ENCODE results near the gene BMP10. TPM values are rescaled to one million over a fixed set of nuclear protein-coding genes. Genes with fewer than 3 reads are reported as not detected.

The BMP10 gene
- polyA plus RNA-seq, 1 of the 3 experiments (the other 2 are of a cell fraction) = not detected

GRCh38 chr2:68917034-68917718 lies 46.0 kb upstream of the BMP10 start:
- Histone ChIP-seq H3K4me2 (no peak overlapping the region), H3K4me1 (ENCODE audit: control insufficient read depth in 1 of 2, insufficient read depth in 2 of 2, low read depth in 1 of 2, low read length in 1 of 2) (no peaks in the 10 kb centered on the region), H3K9ac (no peak overlapping the region), H3K27me3 (ENCODE audit: insufficient read depth) (no peaks in the 10 kb centered on the region), H3F3A (replicated peaks; ENCODE audit: insufficient read depth) (no peaks in the 10 kb centered on the region), H3K27ac (ENCODE audit: low read depth in 2 of 2, low read length in 1 of 2) (no peak overlapping the region), H3K9me2 (no peaks in the 10 kb centered on the region), H4K20me1 (ENCODE audit: insufficient read depth) (no peaks in the 10 kb centered on the region), H3K36me3 (replicated peaks in 1 of 2; ENCODE audit: control insufficient read depth in 1 of 2, insufficient read depth in 2 of 2, low read length in 1 of 2) (no peaks in the 10 kb centered on the region), H3K4me3 (ENCODE audit: low read depth in 2 of 2, low read length in 1 of 2) (no peak overlapping the region), H3K9me3 (no peaks in the 10 kb centered on the region), H3K79me2 (ENCODE audit: insufficient read depth) (no peaks in the 10 kb centered on the region), H2AFZ (ENCODE audit: low read depth) (no peak overlapping the region)
- no peak for DNase-seq
- ChIA-PET POLR2A (no interaction called here), CTCF (interaction anchor here (0.8 to 12.4 kb wide), 4 partner anchors 8 to 454 kb away, joined by 3 to 245 read pairs (median 22); no protein-coding TSS in a partner anchor)
- 44% methylated on average over 3 of the region's 3 CpGs for WGBS (ENCODE audit: low lambda C conversion rate)
- TF ChIP-seq RCOR1 (IDR thresholded peaks at IDR 0.05; ENCODE audit: low read length) (no peak), TAF1 (IDR thresholded peaks at IDR 0.05; ENCODE audit: borderline replicate concordance, low read depth, low read length) (no peak), RXRA (IDR thresholded peaks at IDR 0.05; ENCODE audit: borderline replicate concordance, low read depth) (no peak), RAD21 (IDR thresholded peaks at IDR 0.05; ENCODE audit: low read length) (no peak), RFX5 (IDR thresholded peaks at IDR 0.05; ENCODE audit: low read length) (no peak), POLR2AphosphoS5 (IDR thresholded peaks at IDR 0.05; ENCODE audit: low read depth, low read length) (no peak), FOXJ3 (CRISPR knock-in tag; IDR thresholded peaks at IDR 0.05) (no peak), MAX (IDR thresholded peaks at IDR 0.05; ENCODE audit: low read depth) (no peak), FOSL2 (IDR thresholded peaks at IDR 0.05; ENCODE audit: borderline replicate concordance, low read depth) (no peak), USF1 (IDR thresholded peaks at IDR 0.05; ENCODE audit: borderline replicate concordance, low read depth) (no peak), SMC3 (IDR thresholded peaks at IDR 0.05; ENCODE audit: low read depth, low read length) (no peak), FOXM1 (IDR thresholded peaks at IDR 0.05; ENCODE audit: low read depth) (no peak), NRF1 (IDR thresholded peaks at IDR 0.05; ENCODE audit: low read depth, low read length) (no peak), JUND (IDR thresholded peaks at IDR 0.05) (no peak), GATA2 (CRISPR knock-in tag; IDR thresholded peaks at IDR 0.05) (no peak)
- TF ChIP-seq, protein P1, sequence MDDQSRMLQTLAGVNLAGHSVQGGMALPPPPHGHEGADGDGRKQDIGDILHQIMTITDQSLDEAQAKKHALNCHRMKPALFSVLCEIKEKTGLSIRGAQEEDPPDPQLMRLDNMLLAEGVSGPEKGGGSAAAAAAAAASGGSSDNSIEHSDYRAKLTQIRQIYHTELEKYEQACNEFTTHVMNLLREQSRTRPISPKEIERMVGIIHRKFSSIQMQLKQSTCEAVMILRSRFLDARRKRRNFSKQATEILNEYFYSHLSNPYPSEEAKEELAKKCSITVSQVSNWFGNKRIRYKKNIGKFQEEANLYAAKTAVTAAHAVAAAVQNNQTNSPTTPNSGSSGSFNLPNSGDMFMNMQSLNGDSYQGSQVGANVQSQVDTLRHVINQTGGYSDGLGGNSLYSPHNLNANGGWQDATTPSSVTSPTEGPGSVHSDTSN (IDR thresholded peaks at IDR 0.05) = no peak

GRCh38 chr2:68916226-68916625 lies 45.0 kb upstream of the BMP10 start:
- no peaks in the 10 kb centered on the region for H4K20me1 ChIP-seq (ENCODE audit: insufficient read depth)
- no peak overlapping the region for H3K27ac ChIP-seq (ENCODE audit: low read depth in 2 of 2, low read length in 1 of 2)
- no peaks in the 10 kb centered on the region for H3K36me3 ChIP-seq (replicated peaks in 1 of 2; ENCODE audit: control insufficient read depth in 1 of 2, insufficient read depth in 2 of 2, low read length in 1 of 2)
- TF ChIP-seq SMC3 (IDR thresholded peaks at IDR 0.05; ENCODE audit: low read depth, low read length) = no peak
- H2AFZ ChIP-seq (ENCODE audit: low read depth) = no peak overlapping the region
- H3K9me3 ChIP-seq = no peaks in the 10 kb centered on the region
- POLR2A ChIA-PET = no interaction called here
- no peaks in the 10 kb centered on the region for H3K9me2 ChIP-seq
- H3K4me1 ChIP-seq (ENCODE audit: control insufficient read depth in 1 of 2, insufficient read depth in 2 of 2, low read depth in 1 of 2, low read length in 1 of 2) = no peaks in the 10 kb centered on the region; a peak in 1 of 4 replicates
- DNase-seq = no peak
- WGBS (ENCODE audit: low lambda C conversion rate) = 0% methylated on average over 1 of the region's 1 CpG
- no peak overlapping the region for H3K4me3 ChIP-seq (ENCODE audit: low read depth in 2 of 2, low read length in 1 of 2)
- H3K79me2 ChIP-seq (ENCODE audit: insufficient read depth) = no peaks in the 10 kb centered on the region
- H3K27me3 ChIP-seq (ENCODE audit: insufficient read depth) = no peaks in the 10 kb centered on the region
- no peak overlapping the region for H3K4me2 ChIP-seq
- H3K9ac ChIP-seq = no peak overlapping the region
- CTCF ChIA-PET = interaction anchor here (5.0 to 6.3 kb wide), 2 partner anchors 9 to 164 kb away, joined by 41 to 47 read pairs; no protein-coding TSS in a partner anchor
- H3F3A ChIP-seq (replicated peaks; ENCODE audit: insufficient read depth) = no peaks in the 10 kb centered on the region

Measured in SK-N-SH (cell line).